Measurements from ENCODE around the gene SNX33. TPM values are rescaled to one million over a fixed set of nuclear protein-coding genes. Genes with fewer than 3 reads are reported as not detected.

Gene SNX33, protein sequence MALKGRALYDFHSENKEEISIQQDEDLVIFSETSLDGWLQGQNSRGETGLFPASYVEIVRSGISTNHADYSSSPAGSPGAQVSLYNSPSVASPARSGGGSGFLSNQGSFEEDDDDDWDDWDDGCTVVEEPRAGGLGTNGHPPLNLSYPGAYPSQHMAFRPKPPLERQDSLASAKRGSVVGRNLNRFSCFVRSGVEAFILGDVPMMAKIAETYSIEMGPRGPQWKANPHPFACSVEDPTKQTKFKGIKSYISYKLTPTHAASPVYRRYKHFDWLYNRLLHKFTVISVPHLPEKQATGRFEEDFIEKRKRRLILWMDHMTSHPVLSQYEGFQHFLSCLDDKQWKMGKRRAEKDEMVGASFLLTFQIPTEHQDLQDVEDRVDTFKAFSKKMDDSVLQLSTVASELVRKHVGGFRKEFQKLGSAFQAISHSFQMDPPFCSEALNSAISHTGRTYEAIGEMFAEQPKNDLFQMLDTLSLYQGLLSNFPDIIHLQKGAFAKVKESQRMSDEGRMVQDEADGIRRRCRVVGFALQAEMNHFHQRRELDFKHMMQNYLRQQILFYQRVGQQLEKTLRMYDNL
- 11.4 TPM for total RNA-seq
- long read RNA-seq, full-length matches to known transcripts, result 21 of 24 reads
- long read RNA-seq, partial matches to known transcripts, result 1 of 24 reads
- long read RNA-seq, other reads (novel, unspliced or antisense), result 2 of 24 reads

DNA sequence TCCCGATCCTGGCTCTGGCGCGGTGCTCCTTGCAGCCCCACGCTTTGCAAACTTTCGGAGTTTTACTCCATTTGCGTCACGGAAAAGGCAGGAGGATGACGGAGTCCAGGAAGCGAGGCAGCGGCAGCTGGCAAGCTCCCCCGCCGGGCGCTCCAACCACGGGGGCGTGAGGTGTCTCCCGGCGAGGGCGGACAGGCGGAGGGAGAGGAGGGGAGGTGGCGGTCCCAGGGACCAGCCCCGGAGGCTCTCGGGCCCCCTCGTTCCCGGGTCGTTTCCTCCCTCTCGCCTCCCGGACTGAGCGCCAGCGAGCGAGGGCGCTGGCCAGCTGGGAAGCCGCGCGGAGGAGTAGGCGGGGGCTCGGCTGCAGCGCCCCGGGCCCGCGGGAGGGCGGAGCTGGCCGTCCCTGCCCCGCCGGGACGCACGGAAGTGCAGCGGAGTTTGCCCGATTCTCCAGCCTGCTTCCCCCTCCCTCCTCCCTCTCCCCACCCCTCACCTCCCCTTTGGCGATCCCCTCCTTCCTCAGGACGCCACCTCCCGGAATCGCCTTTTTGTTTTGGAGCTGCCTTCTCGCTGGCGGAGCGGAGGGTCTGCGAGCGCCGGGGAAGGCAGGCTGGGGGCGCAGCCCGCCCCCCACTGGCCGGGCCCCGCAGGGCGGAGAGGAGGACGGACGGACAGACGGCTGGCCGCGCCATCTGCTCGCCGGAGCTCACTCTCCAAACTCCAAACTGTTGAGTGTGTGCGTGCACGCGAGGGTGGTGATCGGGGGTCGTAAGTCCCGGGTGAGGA lies at the start of gene SNX33:
SNX33 (plus strand) TSS at position 543 of the 786 bp plus-strand sequence. CDS start 1,191 bp downstream, outside the sequence.
- no peaks in the 10 kb centered on the region for H3K9me3 ChIP-seq (replicated peaks)
- intact Hi-C loops (cut with micrococcal nuclease), result no loop called here
- TF ChIP-seq, protein P1, sequence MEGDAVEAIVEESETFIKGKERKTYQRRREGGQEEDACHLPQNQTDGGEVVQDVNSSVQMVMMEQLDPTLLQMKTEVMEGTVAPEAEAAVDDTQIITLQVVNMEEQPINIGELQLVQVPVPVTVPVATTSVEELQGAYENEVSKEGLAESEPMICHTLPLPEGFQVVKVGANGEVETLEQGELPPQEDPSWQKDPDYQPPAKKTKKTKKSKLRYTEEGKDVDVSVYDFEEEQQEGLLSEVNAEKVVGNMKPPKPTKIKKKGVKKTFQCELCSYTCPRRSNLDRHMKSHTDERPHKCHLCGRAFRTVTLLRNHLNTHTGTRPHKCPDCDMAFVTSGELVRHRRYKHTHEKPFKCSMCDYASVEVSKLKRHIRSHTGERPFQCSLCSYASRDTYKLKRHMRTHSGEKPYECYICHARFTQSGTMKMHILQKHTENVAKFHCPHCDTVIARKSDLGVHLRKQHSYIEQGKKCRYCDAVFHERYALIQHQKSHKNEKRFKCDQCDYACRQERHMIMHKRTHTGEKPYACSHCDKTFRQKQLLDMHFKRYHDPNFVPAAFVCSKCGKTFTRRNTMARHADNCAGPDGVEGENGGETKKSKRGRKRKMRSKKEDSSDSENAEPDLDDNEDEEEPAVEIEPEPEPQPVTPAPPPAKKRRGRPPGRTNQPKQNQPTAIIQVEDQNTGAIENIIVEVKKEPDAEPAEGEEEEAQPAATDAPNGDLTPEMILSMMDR (IDR thresholded peaks at IDR 0.05; ENCODE audit: borderline replicate concordance), result peak; percentile 62

DNA sequence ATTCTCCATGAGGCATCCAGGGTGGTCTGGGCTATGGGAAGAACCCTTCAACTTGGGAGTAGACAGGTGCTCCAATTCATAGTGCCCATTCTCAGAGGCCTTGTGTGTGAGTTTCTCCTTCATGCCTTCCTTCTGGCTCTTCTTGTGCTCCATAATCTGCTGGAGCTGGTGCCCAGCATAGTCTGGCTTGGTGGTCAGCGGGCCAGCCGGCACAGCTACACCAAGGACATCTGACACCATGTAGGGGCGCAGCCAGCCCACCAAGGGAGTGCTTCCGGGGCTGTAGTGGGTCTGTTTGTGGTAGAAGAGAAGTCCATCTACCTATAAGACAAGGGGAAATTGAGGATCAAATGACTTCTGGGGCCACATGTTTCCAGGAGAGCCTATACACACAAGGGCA lies 49.4 kb upstream of the SNX33 start:
- TF ChIP-seq, protein P1 (IDR thresholded peaks at IDR 0.05; ENCODE audit: borderline replicate concordance), result no peak
- Histone ChIP-seq H3K36me3 (peaks cover 62% of the 10 kb centered on the region), H3K9me3 (replicated peaks) (no peaks in the 10 kb centered on the region), H3K27me3 (ENCODE audit: low read depth) (no peaks in the 10 kb centered on the region), H3K4me3 (no peak overlapping the region), H3K4me1 (peaks cover 20% of the 10 kb centered on the region), H3K27ac (replicated peaks) (no peak overlapping the region)
- intact Hi-C loops (cut with micrococcal nuclease), result no loop called here
- DNase-seq, result no peak

More for the DNA sequence above, at the start of gene SNX33:
- DNase-seq, result peak; percentile 85
- H3K27ac ChIP-seq (replicated peaks), result peak within 1 kb of the TSS; percentile 98
- H3K36me3 ChIP-seq, result peaks cover 16% of the 10 kb centered on the region
- H3K27me3 ChIP-seq (ENCODE audit: low read depth), result no peaks in the 10 kb centered on the region
- peak within 1 kb of the TSS; percentile 95 for H3K4me3 ChIP-seq
- H3K4me1 ChIP-seq, result peaks cover 71% of the 10 kb centered on the region

DNA sequence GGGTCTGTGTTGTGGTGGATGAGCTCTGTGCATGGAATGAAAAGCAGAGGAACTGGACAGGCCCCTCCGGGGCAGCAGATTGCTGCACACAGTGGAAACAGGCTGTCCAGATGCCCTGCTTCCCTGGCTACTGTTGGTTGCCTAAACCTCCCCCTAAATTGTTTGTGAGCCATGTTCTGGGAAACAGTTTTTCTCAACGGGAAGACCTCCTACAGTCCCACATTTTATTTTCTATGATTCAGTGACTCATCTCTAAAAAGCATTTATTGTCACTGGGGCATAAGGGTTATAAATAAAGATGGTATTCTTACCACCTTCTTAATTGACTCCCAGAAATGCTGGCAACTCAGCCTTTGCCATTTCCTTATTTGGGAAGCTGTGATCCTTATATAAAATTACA lies 48.3 kb upstream of the SNX33 start:
- TF ChIP-seq, protein P1 (IDR thresholded peaks at IDR 0.05; ENCODE audit: borderline replicate concordance), result no peak
- Histone ChIP-seq H3K27me3 (ENCODE audit: low read depth) (no peaks in the 10 kb centered on the region), H3K9me3 (replicated peaks) (no peaks in the 10 kb centered on the region), H3K4me1 (peaks cover 20% of the 10 kb centered on the region), H3K36me3 (peaks cover 73% of the 10 kb centered on the region), H3K4me3 (no peak overlapping the region), H3K27ac (replicated peaks) (no peak overlapping the region)
- no peak for DNase-seq
- intact Hi-C loops (cut with micrococcal nuclease), result no loop called here

DNA sequence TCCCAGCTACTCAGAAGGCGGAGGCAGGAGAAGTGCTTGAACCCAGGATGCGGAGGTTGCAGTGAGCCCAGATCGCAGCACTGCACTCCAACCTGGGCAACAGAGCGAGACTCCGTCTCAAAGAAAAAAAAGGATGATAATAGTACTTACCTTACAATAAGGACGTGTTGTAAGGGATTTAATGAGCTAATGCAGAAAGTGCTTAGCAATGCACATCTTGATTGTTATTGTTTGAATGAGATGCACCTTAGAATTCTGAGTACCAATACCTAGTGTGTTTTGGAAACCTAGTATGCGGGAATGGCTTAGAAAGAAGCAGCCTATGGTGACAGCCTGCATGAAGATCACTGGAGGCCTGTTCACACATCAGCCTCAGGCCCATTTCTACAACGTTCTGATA lies 41.7 kb upstream of the SNX33 start:
- Histone ChIP-seq H3K36me3 (peaks cover 91% of the 10 kb centered on the region), H3K9me3 (replicated peaks) (no peaks in the 10 kb centered on the region), H3K27me3 (ENCODE audit: low read depth) (no peaks in the 10 kb centered on the region), H3K27ac (replicated peaks) (no peak overlapping the region), H3K4me3 (no peak overlapping the region), H3K4me1 (no peaks in the 10 kb centered on the region)
- intact Hi-C loops (cut with micrococcal nuclease), result no loop called here
- no peak for DNase-seq
- TF ChIP-seq, protein P1 (IDR thresholded peaks at IDR 0.05; ENCODE audit: borderline replicate concordance), result no peak

Measured in left ventricle myocardium inferior (tissue), 1 donor.